Heart right ventricle (tissue), 16 donors: ENCODE results near the gene ARL6. TPM values are rescaled to one million over a fixed set of nuclear protein-coding genes. Genes with fewer than 3 reads are reported as not detected.

ENCODE experiments used
- ATAC-seq, 8 donors: fragments of 200-7000 bp; cut with Tn5 transposase; one replicate each; pipeline ENCODE4 v1.9.1; 2020; ENCODE audit warnings: mild to moderate bottlenecking in 8 of 8, moderate library complexity in 8 of 8, moderate number of reproducible peaks in 1 of 8
- DNase-seq, 2 donors: peaks; one replicate each; pipeline ENCODE4 v3.0.0-alpha.2; 2020
- H3K27ac ChIP-seq, 10 donors: fragments of 200-600 bp; sonication (generic) in 2 of 10; one replicate each; pipeline versions ENCODE4 v1.5.0 to v1.8.0; 2020 to 2022; ENCODE audit warnings: mild to moderate bottlenecking in 3 of 10
- H3K27me3 ChIP-seq, 7 donors: fragments of 200-600 bp; one replicate each; pipeline ENCODE4 v1.8.0; 2021 to 2022; ENCODE audit warnings: mild to moderate bottlenecking in 2 of 7
- H3K36me3 ChIP-seq, 9 donors: fragments of 200-600 bp; sonication (generic) in 1 of 9; one replicate each; pipeline versions ENCODE4 v1.5.0 to v1.8.0; 2020 to 2022; ENCODE audit warnings: mild to moderate bottlenecking in 2 of 9
- H3K4me1 ChIP-seq, 9 donors: fragments of 200-600 bp; sonication (generic) in 1 of 9; one replicate each; pipeline versions ENCODE4 v1.5.0 to v1.8.0; 2020 to 2022; ENCODE audit warnings: mild to moderate bottlenecking in 4 of 9
- H3K4me3 ChIP-seq, 10 donors: fragments of 200-600 bp; sonication (generic) in 2 of 10; one replicate each; pipeline versions ENCODE4 v1.5.0 to v1.8.0; 2020 to 2022; ENCODE audit warnings: mild to moderate bottlenecking in 7 of 10, moderate library complexity in 2 of 10
- H3K9me3 ChIP-seq, 11 donors: fragments of 200-600 bp in 10 of 11; sonication (generic) in 2 of 11; one replicate each; pipeline versions ENCODE4 v1.5.0 to v1.8.0; 2013 to 2022; ENCODE audit warnings: mild to moderate bottlenecking in 2 of 11, control low read depth in 1 of 11, moderate library complexity in 1 of 11
- WGBS, 2 donors: extraction: QIAGEN DNeasy Blood & Tissue Kit; methylation state at CpG; one replicate each; pipeline ENCODE4 v1.1.7; 2013; ENCODE audit warnings: inconsistent platforms in 1 of 2; 5-methylcytosine and 5-hydroxymethylcytosine counted together
- intact Hi-C, 10 donors: fragments of 100-400 bp; cut with DNase I; formaldehyde crosslinking; loops; one replicate each; pipeline versions ENCODE4 v1.11.1 to v1.14.2; 2022
- long read RNA-seq, 3 donors: library from polyadenylated mRNA; unstranded; transcript quantifications; one replicate each; pipeline ENCODE4 v2.0.0, GENCODE V29; 2020 to 2021
- polyA plus RNA-seq, 2 donors: library from polyadenylated mRNA; stranded (reverse); fragments of 200-250 nt; gene quantifications; one replicate each; pipeline ENCODE4 v1.2.3, GENCODE V29; 2013
- total RNA-seq, 10 donors: library from RNA; stranded (reverse); fragmentation: NEBNext Ultra II Directional in 3 of 10; extraction: Animal tissue kit (Norgen Biotek cat#: 25700) in 3 of 10; gene quantifications; one replicate each; pipeline versions ENCODE4 v1.2.1 to v1.2.4, GENCODE V29; 2021 to 2023
- TF ChIP-seq, protein P1 (sequence below), 9 donors: fragments of 200-600 bp; sonication (generic) in 2 of 9; IDR thresholded peaks; one replicate each; pipeline versions ENCODE4 v1.5.0 to v1.8.0; 2021 to 2022; ENCODE audit warnings: antibody characterized with exemption in 9 of 9, mild to moderate bottlenecking in 5 of 9, moderate library complexity in 1 of 9
- donor health status: Arrhythmogenic right ventricular cardiomyopathy.
- donor health status: ischemic (EF 13 %, LVEDD 7.1; RV severe dilation, severe dysfunction).
- donor health status: healthy with polysubstance abuse.
- donor health status: DM: no; HTN: yes; CAD: no.
- donor health status: DM: no; HTN: no; CAD: no.
- donor health status: ischemic (EF 25% LVEDD 6.9; RV normal size, moderate dysfunction).
- donor health status: ischemic (EF 25% LVEDD 5.7; RV mildly dilated, moderate dysfunction).
- donor health status: healthy.
- donor health status: DM: yes; HTN: yes; CAD: no.
- donor health status: Ischemic cardiomyopathy.
- donor health status: ischemic (EF 35%, LVEDD 5.7; RV mildly dilated, moderate dysfunction).
- donor health status: nonischemic (EF 11% LVEDD 7.7; RV severe dilation, severe dysfunction).
- donor health status: DM: yes; HTN: yes; CAD: no.
- donor health status: PGD.
- donor health status: ischemic (EF 29% LVEDD 5.4; RV normal size, mild dysfunction).
- donor health status: nonischemic (EF 23%, LVEDD 6.1; RV moderate dilation, normal function).

Gene ARL6, protein sequence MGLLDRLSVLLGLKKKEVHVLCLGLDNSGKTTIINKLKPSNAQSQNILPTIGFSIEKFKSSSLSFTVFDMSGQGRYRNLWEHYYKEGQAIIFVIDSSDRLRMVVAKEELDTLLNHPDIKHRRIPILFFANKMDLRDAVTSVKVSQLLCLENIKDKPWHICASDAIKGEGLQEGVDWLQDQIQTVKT
- total RNA-seq (1 to 10 TPM; 2.3 to 5.7 (median 4.3) TPM), polyA plus RNA-seq (1 to 10 TPM; 2.2 to 2.3 TPM)
- long read RNA-seq, donor 1, full-length matches to known transcripts, result 9 of 15 reads
- long read RNA-seq, donor 1, partial matches to known transcripts, result 2 of 15 reads
- long read RNA-seq, donor 1, other reads (novel, unspliced or antisense), result 4 of 15 reads
- long read RNA-seq, donor 2, full-length matches to known transcripts, result 6 of 6 reads
- long read RNA-seq, donor 2, partial matches to known transcripts, result 0 of 6 reads
- long read RNA-seq, donor 2, other reads (novel, unspliced or antisense), result 0 of 6 reads
- long read RNA-seq, donor 3, full-length matches to known transcripts, result 6 of 6 reads
- long read RNA-seq, donor 3, partial matches to known transcripts, result 0 of 6 reads
- long read RNA-seq, donor 3, other reads (novel, unspliced or antisense), result 0 of 6 reads

DNA sequence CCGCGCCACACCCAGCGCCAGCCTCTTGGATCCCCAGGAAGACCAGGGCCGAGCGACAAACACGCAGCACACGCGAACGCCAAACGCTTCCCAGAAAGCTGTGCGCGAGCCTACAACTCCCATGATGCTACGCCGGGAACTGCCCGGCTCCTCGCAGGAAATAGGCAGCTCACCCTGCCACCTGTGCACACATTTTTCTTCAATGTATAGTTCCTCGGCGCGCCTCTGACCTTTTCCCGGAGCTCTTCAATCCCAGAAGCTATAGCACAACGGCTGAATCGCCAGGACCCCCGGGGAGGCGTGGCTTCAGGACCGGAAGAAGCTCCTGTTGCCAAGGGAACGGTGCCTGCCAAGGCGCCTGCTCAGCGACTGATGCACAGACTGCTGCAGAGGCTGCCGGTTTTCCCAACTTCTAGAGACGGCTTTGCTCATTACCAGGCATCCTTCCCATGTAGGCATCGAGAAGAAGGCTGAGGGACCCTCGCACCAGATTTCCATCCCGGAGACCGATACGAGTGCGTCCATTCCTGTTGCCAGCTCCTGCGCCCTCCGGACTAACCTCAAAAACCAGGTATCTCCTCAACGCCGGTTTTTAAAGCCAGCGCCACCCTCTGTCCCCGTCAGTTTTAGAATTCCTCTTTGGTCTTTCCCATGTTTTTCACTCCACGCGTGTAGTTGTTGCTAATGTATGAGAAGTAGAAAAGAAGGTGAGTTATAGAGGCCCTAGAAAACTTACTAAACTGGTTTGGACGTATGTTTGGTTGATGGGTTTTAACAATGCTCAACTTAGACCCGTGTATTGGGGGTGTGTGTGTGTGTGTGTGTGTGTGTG is at the start of gene ARL6:
Gene ARL6 (plus strand): TSS at position 352 of the 832 bp plus-strand sequence. CDS start 3,350 bp downstream, outside the sequence.
- DNase-seq (peak; percentile 79 to 84), ATAC-seq (peak; percentile 94 to 99 (median 98))
- H3K4me3 ChIP-seq, result peak within 1 kb of the TSS; percentile 75 to 91 (median 80)
- WGBS, 2 donors, result 0% methylated on average over 46 of the region's 46 CpGs
- peaks cover 0 to 18% (median 13%) of the 10 kb centered on the region in 9 donors for H3K4me1 ChIP-seq
- H3K27me3 ChIP-seq, result no peaks in the 10 kb centered on the region
- no peaks in the 10 kb centered on the region for H3K9me3 ChIP-seq
- H3K27ac ChIP-seq, result peak within 1 kb of the TSS in 9 of 10 donors; percentile 18 to 80 (median 66)
- TF ChIP-seq, protein P1, sequence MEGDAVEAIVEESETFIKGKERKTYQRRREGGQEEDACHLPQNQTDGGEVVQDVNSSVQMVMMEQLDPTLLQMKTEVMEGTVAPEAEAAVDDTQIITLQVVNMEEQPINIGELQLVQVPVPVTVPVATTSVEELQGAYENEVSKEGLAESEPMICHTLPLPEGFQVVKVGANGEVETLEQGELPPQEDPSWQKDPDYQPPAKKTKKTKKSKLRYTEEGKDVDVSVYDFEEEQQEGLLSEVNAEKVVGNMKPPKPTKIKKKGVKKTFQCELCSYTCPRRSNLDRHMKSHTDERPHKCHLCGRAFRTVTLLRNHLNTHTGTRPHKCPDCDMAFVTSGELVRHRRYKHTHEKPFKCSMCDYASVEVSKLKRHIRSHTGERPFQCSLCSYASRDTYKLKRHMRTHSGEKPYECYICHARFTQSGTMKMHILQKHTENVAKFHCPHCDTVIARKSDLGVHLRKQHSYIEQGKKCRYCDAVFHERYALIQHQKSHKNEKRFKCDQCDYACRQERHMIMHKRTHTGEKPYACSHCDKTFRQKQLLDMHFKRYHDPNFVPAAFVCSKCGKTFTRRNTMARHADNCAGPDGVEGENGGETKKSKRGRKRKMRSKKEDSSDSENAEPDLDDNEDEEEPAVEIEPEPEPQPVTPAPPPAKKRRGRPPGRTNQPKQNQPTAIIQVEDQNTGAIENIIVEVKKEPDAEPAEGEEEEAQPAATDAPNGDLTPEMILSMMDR (IDR thresholded peaks at IDR 0.05), result peak in 1 of 9 donors; percentile 14
- peaks cover 0 to 19% (median 0%) of the 10 kb centered on the region in 9 donors for H3K36me3 ChIP-seq
- intact Hi-C loops, result no loop called here

DNA sequence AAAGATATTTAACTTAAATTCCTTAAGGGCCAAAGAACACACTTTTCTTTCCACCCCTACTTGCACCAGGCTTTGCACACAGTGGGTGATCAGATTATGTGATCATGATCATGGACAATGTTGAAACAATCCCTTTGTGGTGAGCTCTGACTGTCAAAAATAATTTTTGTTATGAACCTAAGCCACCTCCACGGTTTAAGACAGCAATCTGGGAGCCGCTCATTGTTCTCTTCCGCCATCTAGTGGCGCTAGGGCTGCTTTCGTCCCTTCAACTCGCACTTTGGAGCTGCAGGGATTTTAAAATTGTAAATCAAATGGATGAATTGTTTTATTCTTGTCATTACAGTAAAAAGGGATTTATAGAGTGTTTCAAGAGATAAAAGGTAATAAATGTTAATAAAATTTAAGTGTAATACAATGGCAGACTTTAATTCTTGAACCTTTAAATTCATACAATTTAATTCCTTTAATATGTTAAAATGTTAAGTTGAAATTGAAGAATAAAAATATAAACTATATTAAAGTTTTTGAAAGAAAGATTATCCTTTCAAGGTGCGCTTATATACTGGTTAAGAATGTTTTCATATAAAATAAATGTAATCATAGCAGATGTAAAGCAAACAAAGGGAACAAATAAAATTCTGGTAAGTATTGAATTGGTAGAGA is 45.3 kb upstream of the ARL6 start:
- H3K27ac ChIP-seq, result no peak overlapping the region
- no peaks in the 10 kb centered on the region for H3K4me1 ChIP-seq
- no peaks in the 10 kb centered on the region for H3K27me3 ChIP-seq
- H3K4me3 ChIP-seq, result no peak overlapping the region
- no peaks in the 10 kb centered on the region for H3K9me3 ChIP-seq
- 2 to 3% methylated on average over 7 of the region's 7 CpGs for WGBS, 2 donors
- no peaks in the 10 kb centered on the region for H3K36me3 ChIP-seq
- intact Hi-C loops, result loop anchor here in 2 of 10 donors (10.0 kb wide), 2 partner anchors 854 to 864 kb away; no protein-coding TSS in a partner anchor
- TF ChIP-seq, protein P1 (IDR thresholded peaks at IDR 0.05), result peak; percentile 62 to 94 (median 89)
- ATAC-seq (peak in 6 of 8 donors; percentile 65 to 80 (median 70)), DNase-seq (peak; percentile 39 to 40)

DNA sequence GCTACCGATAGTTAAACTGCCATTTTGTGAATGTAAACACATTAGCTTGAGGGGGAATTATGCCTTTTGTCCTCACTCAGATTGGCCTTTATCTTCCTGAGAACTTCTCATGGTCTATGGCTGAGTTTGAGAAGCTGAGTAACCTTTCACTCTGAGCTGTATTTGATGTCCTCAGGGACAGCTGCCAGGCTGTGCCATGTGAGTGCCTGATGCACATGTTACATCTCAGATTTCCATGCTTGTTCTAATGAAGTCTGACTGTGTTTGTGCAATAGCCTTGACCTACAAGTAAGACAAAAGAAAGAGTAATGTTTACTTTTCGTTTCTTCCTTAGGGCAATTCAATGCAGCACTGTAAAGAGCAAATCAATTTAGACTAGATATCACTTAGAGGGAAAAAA is 44.1 kb upstream of the ARL6 start:
- H3K4me1 ChIP-seq, result no peaks in the 10 kb centered on the region
- DNase-seq (no peak), ATAC-seq (no peak)
- intact Hi-C loops, result loop anchor here in 1 of 10 donors (5.0 kb wide), 1 partner anchor 858 kb away; no protein-coding TSS in a partner anchor
- TF ChIP-seq, protein P1 (IDR thresholded peaks at IDR 0.05), result no peak
- 69 to 72% methylated on average over 2 of the region's 2 CpGs for WGBS, 2 donors
- H3K27ac ChIP-seq, result no peak overlapping the region
- no peaks in the 10 kb centered on the region for H3K9me3 ChIP-seq
- H3K36me3 ChIP-seq, result no peaks in the 10 kb centered on the region
- no peaks in the 10 kb centered on the region for H3K27me3 ChIP-seq
- no peak overlapping the region for H3K4me3 ChIP-seq
